MM.1S (cell line): ENCODE measurements around the gene DKK3.

Source experiments
- CTCF ChIP-seq: fragments of 300-600 bp; sonication (generic); IDR thresholded peaks from 2 replicates; pipeline ENCODE4 v1.5.1; 2016; ENCODE audit warnings: antibody characterized with exemption, low read length, mixed read lengths
- EZH2phosphoT487 ChIP-seq: fragments of 300-600 bp; sonication (generic); IDR thresholded peaks from 2 replicates; pipeline ENCODE4 v1.6.1; 2018; ENCODE audit warnings: antibody characterized with exemption, low read length

GRCh38 chr11:12007769-12008737 lies at the start of gene DKK3:
- no peak for TF ChIP-seq CTCF
- no peak for TF ChIP-seq EZH2phosphoT487
